ENCODE measurements around the gene MED12L. TPM values are rescaled to one million over a fixed set of nuclear protein-coding genes. Genes with fewer than 3 reads are reported as not detected.

The MED12L gene
- polyA plus RNA-seq, 3 donors = 1.6 to 2.2 (median 2.1) TPM

DNA sequence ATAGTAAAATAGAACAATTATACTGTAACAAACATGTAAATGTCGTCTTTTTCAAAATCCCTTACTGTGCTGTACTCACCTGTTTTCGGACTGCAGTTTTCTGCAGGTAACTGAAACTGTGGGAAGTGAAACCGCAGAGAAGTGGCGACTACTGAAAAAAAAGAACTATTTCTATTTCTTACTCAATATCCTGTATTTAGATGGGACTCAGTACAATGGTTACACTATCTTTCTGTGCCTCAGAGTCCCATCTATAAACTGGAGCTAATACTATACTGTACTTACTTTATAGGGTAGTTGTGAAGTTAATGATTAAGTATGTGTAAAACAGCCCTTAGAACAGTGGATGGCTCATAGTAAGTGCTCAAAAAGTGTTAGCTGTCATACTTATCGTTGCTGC lies 313.4 kb downstream of the MED12L start:
- DNase-seq (ENCODE audit: low read depth in 3 of 3, low spot score in 2 of 3) = no peak

DNA sequence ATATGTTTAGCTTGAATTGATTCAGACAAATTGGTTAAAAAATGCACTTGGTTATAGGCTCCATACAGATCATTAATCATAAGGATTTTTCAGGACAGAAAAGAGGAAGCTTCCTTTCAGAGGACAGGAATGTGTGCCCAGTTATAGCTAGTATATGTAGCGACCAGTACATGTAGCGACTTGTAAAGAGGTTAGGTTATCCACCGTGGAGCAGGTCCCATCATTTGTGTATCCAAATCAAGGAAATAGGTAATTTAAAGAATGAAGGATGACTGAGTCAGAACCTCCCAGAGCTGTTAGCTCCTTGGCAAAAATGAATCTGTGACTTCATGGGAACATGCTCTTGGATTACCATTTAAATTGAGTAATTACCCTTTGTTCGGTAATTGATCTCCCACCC lies 314.9 kb downstream of the MED12L start:
- no peak for DNase-seq (ENCODE audit: low read depth in 3 of 3, low spot score in 2 of 3)

DNA sequence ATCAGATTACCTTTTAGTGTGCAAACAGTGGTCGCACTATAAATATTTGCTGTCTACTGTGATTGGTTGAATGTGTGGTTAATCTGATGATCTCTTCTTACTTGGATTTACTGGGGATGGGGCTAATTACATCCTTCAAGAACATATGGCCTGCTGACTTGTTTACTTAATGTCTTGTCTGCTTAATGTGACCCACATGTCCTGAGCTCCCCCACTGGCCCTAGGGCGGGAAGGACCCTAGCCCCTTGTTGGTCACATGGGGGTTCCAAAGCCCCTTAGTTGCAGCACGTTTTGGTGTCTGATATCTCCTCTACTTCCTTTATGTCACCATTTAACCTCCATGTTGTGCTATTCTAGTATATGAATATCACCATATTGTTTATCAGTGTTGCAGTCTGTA lies 316.9 kb downstream of the MED12L start:
- no peak for DNase-seq (ENCODE audit: low read depth in 3 of 3, low spot score in 2 of 3)

DNA sequence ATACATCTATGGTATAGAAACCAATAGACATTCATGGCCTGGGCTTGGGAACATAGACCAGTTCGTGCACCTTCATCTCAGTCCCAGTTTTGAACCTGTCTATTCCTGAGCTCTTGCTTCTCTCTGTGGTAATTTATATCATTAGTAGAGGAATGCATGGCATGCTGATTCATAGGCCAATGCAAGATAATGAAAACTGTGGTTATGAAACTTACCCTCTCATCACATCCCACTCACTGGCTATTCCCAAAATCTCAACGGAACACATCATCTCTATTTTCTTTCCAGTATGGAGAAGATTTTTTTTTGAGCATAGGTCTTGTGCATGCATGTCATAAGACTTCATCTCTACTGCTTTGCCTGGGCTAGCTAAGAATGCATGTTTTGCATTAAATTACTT lies 317.8 kb downstream of the MED12L start:
- no peak for DNase-seq (ENCODE audit: low read depth in 3 of 3, low spot score in 2 of 3)

- DNase-seq (ENCODE audit: low read depth in 3 of 3, low spot score in 2 of 3) = no peak
These were observed 318.9 kb downstream of the MED12L start for GRCh38 chr3:151404316-151404715.

GRCh38 chr3:151407928-151408327 lies 322.5 kb downstream of the MED12L start:
- DNase-seq (ENCODE audit: low read depth in 3 of 3, low spot score in 2 of 3) = no peak

- no peak for DNase-seq (ENCODE audit: low read depth in 3 of 3, low spot score in 2 of 3)
These were observed 325.6 kb downstream of the MED12L start for GRCh38 chr3:151410891-151411559.

DNA sequence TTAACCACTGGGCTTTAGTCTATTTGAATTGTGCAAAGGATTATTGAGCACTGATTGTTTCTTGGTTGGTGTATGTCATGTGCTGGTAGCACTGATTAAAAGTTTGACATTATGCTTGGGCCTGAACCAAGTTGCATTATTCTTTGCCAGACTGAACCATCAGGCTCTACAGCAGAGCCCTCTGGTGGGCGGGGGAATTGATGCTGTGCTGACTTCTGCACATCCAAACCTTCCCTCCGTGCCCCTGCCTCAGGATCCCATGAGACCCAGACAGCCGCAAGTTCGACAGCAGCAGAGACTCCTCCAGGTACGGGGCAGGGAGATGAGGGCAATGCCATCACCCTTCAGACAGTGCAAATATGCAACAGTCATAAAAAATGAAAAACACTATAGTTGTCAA lies 327.5 kb downstream of the MED12L start:
- no peak for DNase-seq (ENCODE audit: low read depth in 3 of 3, low spot score in 2 of 3)

- DNase-seq (ENCODE audit: low read depth in 3 of 3, low spot score in 2 of 3) = no peak
These were observed 329.8 kb downstream of the MED12L start for GRCh38 chr3:151415289-151415688.

GRCh38 chr3:151419806-151420205 lies 334.3 kb downstream of the MED12L start:
- DNase-seq (ENCODE audit: low read depth in 3 of 3, low spot score in 2 of 3) = no peak

DNA sequence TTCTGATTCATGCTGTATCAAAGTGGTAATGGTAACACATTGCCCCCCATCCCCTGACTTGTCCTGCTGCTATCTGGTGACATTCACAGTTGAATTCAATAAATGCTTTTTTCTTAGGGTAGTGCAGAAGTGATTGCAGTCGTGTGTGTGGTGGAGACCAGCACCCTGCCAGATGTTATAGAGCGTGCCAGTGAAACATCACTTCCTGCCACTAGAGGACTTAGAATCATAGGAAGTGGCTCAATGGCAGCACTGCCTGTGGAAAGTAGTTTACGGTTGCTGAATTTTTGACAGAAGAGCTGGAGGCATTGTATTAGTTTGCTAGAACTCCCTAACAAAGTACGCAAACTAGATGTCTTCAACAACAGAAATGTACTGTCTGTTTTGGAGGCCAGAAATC lies 336.5 kb downstream of the MED12L start:
- DNase-seq (ENCODE audit: low read depth in 3 of 3, low spot score in 2 of 3) = no peak

- no peak for DNase-seq (ENCODE audit: low read depth in 3 of 3, low spot score in 2 of 3)
These were observed 337.6 kb downstream of the MED12L start for GRCh38 chr3:151423091-151423490.

DNA sequence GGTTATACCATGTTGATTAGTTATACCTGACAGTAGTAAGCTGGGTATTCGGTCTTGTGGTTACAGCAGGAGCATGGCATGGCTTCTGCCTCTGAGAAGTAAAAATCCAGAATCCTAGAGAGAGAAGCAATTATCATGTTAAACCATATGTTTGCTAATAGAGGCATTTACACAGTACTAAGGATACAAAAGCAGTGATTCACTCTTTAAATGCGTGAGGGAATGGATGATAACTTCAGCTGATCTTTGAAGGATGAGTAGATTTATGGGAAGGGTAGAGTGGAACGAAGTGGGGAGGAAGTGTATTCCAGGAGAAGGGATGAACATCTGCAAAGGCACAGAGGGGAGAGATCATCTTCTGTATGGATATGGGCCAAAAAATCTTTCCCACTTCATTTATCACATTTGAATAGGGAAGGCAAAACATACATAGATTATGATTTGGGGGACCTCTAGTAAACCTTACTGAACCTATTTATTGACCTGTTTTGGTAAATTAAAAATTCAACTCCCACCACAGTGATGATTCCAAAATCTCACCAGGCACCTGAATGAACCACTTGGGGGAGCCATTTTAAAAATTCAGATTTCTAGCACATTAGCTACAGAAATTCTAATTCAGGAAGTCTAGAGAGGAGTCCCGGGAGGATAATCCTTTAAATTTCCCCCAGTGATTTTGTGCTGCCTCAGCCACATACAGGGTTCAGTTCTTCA lies 340.3 kb downstream of the MED12L start:
- DNase-seq (ENCODE audit: low read depth in 3 of 3, low spot score in 2 of 3) = no peak

DNA sequence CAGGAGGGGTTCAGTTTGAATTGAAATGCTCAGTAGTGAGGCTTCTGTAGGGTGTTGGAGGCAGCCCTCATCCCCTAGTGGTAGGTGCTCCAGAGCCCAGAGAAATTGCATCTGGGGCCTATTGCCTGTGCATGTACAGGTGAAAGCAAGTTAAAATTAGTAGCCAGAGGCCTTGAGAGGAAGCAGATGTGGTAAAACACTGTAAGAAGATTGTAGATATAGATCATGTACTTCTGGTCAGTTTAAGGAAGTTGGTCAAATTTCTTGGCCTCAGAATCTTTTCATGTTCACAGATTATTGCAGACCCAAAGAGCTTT lies 340.8 kb downstream of the MED12L start:
- DNase-seq (ENCODE audit: low read depth in 3 of 3, low spot score in 2 of 3) = no peak

DNA sequence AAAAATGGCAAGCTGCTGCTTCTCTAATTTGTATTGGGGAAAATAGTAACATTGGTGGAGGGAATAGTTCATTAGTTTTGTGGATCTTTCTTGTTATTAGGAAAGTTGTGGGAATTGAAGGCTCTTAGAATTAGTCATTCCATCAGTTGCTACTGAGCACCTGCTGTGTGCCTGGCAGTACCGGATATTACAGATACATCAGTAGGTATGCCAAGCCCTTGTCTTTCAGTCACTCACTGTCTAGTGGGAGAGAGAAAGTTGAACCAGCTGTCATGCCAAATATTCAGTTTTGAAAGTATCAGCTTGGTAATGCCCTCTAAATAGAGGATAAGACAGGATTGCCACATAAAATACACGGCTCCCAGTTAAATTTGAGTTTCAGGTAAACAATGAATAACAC lies 342.9 kb downstream of the MED12L start:
- no peak for DNase-seq (ENCODE audit: low read depth in 3 of 3, low spot score in 2 of 3)

DNA sequence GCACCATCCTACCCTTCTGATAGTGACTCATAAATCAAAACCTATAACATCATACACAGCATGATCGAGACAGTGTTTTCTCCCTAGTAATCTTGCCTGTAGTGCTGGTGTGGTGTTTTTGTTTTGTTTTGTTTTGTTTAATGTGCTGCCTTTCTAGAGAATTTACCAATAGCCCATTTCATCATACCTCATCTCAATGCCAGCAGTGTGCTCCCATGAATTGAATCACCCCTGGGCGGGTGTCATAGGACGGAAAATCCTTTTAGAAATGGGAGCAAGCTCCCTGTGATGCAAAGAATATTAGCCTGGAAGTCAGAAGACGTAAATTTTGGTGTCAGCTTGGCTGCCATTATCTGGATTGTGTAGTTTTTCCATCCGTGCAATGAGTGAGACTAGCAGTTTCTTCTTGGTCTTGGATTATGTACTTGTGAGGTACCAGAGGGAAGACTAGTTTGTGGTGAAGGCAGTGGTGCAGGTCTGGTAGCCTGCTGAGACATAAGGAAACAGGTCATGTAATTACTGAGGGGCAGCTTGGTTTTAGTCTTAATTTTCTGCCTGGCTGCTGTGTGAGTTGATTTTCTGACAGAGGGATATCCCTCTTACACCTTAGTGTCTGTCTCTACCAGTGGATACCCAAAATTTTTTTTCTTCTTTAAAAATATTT lies 345.5 kb downstream of the MED12L start:
- DNase-seq (ENCODE audit: low read depth in 3 of 3, low spot score in 2 of 3) = no peak

DNA sequence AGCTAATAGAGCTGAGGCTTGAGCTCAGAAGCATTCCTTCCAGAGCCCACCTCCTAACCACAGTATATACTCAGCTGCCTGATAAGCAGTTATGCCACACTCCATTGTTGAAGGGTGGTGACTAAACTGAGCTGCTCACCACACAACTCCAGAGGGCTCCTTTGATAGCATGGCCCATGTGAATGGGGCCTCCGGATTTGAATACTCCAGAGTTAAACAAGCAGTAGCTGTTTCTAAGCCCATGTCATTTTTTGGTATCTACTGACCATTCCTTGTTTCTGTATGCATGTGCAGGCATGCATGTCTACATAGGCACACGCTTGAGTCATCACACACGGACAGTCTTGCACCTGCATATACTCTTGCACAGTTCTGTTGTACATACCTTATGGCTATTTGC lies 346.5 kb downstream of the MED12L start:
- DNase-seq (ENCODE audit: low read depth in 3 of 3, low spot score in 2 of 3) = no peak

DNA sequence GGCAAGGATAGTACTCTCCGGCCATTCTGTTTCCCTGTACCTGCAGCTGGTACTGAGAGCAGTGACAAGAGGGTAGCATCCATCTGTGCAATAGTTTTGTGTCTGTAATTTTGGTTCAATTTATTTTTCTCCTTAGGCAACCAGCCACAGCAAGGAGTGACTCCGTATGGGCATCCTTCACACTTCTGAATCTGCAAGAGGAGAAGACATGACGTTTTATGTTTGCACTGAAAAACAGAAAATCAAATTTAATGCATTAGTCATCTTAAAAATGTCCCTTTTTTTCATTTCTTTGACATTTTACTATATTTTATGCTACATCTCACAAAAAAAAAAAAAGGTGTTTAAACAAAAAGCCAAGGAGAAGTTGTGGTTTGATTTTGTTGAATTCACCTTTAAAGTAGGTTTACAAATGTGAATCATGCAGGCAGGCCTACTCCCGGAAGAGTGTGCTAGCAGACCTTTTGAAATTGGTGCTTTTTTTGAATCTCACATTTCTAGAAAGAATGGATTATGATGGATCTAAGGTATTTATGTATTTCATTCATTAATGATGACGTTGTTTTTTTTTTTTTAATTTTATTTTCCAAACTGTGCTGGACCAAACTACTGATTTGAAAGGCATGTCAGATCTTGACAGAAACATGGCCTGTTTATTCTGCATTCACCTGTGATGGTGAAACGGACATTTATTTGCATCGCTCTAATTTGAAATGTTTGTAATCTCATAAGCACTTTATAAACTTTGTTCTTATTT lies 347.3 kb downstream of the MED12L start:
- DNase-seq (ENCODE audit: low read depth in 3 of 3, low spot score in 2 of 3) = no peak

GRCh38 chr3:151434151-151434890 lies 348.9 kb downstream of the MED12L start:
- no peak for DNase-seq (ENCODE audit: low read depth in 3 of 3, low spot score in 2 of 3)

GRCh38 chr3:151436675-151437446 lies 351.4 kb downstream of the MED12L start:
- no peak for DNase-seq (ENCODE audit: low read depth in 3 of 3, low spot score in 2 of 3)

Measured in right renal cortex interstitium (tissue), 3 donors.